ENCODE data around the gene FNDC11. TPM values are rescaled to one million over a fixed set of nuclear protein-coding genes. Genes with fewer than 3 reads are reported as not detected.
A peak's percentile ranks its signal among the peaks of the same experiment; 100 is the strongest.

The FNDC11 gene
- total RNA-seq, 1 experiment from 2014 or later, result 2.5 TPM

DNA sequence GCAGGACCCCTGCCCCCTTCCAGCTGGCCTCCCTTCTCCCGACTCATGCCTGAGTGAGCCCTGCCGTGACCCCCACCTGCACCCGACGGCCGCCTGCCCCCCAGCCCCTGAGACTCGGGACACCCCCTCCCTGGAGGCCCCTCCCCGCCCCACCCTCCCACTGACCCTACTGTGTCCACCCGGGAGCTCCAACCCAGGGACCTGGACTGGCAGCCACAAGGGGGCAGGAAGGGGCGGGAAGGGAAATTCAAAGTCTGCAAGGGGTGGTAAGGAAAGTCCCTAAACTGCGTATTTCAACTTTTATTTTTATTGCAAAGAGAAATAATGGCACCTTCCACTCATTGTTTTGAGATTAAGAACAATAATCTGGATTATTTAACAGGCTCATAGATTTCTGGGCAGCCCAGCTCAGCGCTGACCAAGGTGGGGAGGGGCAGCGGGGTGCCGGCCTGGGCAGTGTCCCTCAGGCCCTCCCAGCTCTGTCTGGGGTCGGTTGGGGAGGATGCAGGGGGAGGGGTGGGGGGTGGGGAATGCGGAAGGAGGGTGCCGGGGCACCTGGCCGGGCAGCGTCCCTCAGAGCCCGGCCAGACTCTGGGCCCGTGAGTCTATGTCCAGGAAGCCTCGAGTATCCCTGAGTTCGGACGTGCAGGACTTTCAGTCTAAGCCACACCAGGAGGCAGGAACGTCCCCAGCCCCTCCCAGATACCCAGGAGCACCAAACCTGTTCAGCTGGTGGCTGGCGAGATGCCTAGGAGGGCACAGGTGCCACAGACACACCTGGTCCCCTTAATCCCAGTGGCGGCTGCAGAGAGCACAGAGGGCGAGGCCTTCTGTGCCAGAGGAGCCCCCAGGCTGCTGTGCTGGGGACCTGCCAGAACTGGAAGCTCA is 15.5 kb upstream of the FNDC11 start:
- Histone ChIP-seq H3T11ph (ENCODE audit: low read length) (no peak overlapping the region), H3K9ac (ENCODE audit: extremely low read depth, insufficient read length, low read length) (no peak overlapping the region), H3K79me2 (ENCODE audit: insufficient read depth, low read length) (no peaks in the 10 kb centered on the region), H2AFZ (ENCODE audit: low read length) (no peak overlapping the region), H4K5ac (ENCODE audit: insufficient read length, low read depth, low read length) (no peak overlapping the region), H2BK120ac (ENCODE audit: low read depth, low read length, poor library complexity, severe bottlenecking) (no peak overlapping the region), H2AK5ac (ENCODE audit: insufficient read length, low read length) (no peak overlapping the region), H3K56ac (ENCODE audit: insufficient read length, low read depth, low read length) (no peak overlapping the region), H3K79me1 (ENCODE audit: insufficient read depth, low read depth, low read length, poor library complexity, severe bottlenecking) (no peaks in the 10 kb centered on the region), H2BK15ac (ENCODE audit: low read depth, low read length) (no peak overlapping the region), H3K27ac (ENCODE audit: insufficient read length, low read depth, low read length) (no peak overlapping the region), H3K9me3 (ENCODE audit: control insufficient read depth, low read depth, low read length) (no peaks in the 10 kb centered on the region), H3K4ac (ENCODE audit: low read depth, low read length) (no peak overlapping the region), H4K8ac (replicated peaks; ENCODE audit: insufficient read length, low read depth, low read length) (no peak overlapping the region), H2BK20ac (ENCODE audit: low read depth, low read length, poor library complexity, severe bottlenecking) (no peak overlapping the region), H2BK5ac (ENCODE audit: insufficient read length, low read length) (no peak overlapping the region), H2BK12ac (ENCODE audit: insufficient read length, low read depth, low read length) (no peak overlapping the region), H4K91ac (ENCODE audit: insufficient read length, low read depth, low read length) (no peak overlapping the region), H3K23me2 (ENCODE audit: insufficient read length, low read depth, low read length, poor library complexity, severe bottlenecking) (no peaks in the 10 kb centered on the region), H3K14ac (ENCODE audit: insufficient read depth, low read length) (no peak overlapping the region; the same call in 1 of the 2 replicates), H3K4me1 (ENCODE audit: insufficient read depth, low read length) (no peaks in the 10 kb centered on the region), H3K18ac (ENCODE audit: insufficient read length, low read depth, low read length) (no peak overlapping the region), H4K20me1 (ENCODE audit: control insufficient read depth, insufficient read depth, insufficient read length) (no peaks in the 10 kb centered on the region), H3K27me3 (ENCODE audit: insufficient read depth, low read length) (no peaks in the 10 kb centered on the region), H3K23ac (ENCODE audit: insufficient read length, low read depth, low read length) (no peak overlapping the region), H3K4me2 (ENCODE audit: insufficient read depth, insufficient read length, low read length) (peak overlapping the region; percentile 9)
- TF ChIP-seq, protein P1, sequence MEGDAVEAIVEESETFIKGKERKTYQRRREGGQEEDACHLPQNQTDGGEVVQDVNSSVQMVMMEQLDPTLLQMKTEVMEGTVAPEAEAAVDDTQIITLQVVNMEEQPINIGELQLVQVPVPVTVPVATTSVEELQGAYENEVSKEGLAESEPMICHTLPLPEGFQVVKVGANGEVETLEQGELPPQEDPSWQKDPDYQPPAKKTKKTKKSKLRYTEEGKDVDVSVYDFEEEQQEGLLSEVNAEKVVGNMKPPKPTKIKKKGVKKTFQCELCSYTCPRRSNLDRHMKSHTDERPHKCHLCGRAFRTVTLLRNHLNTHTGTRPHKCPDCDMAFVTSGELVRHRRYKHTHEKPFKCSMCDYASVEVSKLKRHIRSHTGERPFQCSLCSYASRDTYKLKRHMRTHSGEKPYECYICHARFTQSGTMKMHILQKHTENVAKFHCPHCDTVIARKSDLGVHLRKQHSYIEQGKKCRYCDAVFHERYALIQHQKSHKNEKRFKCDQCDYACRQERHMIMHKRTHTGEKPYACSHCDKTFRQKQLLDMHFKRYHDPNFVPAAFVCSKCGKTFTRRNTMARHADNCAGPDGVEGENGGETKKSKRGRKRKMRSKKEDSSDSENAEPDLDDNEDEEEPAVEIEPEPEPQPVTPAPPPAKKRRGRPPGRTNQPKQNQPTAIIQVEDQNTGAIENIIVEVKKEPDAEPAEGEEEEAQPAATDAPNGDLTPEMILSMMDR (conservative IDR thresholded peaks at IDR 0.05), result no peak; the same call in 1 of the 3 replicates
- H3K36me3 Mint-ChIP-seq (ENCODE audit: insufficient read depth in 1 of 3, low read depth in 3 of 3), result no peaks in the 10 kb centered on the region
- no CpG with 5 or more reads among the region's 27 CpGs for WGBS (ENCODE audit: extremely low coverage, insufficient read length, low lambda C conversion rate)
- H3K9me3 Mint-ChIP-seq, result no peaks in the 10 kb centered on the region
- no peak for DNase-seq
- peaks cover 3 to 8% of the 10 kb centered on the region in 2 experiments; a peak in 3 of 4 replicates for H3K4me1 Mint-ChIP-seq
- peak overlapping the region; percentile 49 to 55; a peak in 3 of 5 replicates for H3K4me3 Mint-ChIP-seq
- H3K27me3 Mint-ChIP-seq (ENCODE audit: low read depth), result no peaks in the 10 kb centered on the region
- no peak overlapping the region for H3K27ac Mint-ChIP-seq
